ENCODE measurements around the gene CPE.
"Not testable (repeated sequence)": the region's sequence is repeated elsewhere in the genome, so short reads cannot be mapped to it uniquely, and the experiment has no call there.

The CPE gene

DNA sequence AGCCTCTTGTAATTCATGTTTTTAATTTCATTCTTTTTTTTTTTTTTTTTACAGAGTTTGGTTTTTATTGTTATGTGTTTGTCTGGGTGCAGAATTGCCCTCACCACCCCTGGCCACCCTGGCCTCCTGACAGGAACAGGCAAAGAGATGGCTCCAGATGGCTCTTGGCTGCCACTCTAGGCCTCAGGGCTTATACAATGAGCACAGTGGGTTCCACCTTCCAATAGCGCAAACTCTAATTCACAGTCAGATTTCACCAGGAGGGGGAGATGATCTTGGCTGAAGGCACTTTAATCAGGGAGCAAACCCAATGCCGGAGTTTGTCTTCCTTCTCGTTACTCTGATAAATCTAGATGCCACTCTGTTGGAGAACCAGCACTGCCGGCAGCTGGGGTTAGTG is 24.8 kb downstream of the CPE start:
- no peak for DNase-seq (ENCODE audit: low read depth in 2 of 2)

GRCh38 chr4:165404080-165404479 is 25.3 kb downstream of the CPE start:
- DNase-seq (ENCODE audit: low read depth in 2 of 2) = no peak

- DNase-seq (ENCODE audit: low read depth in 2 of 2) = no peak
Measured at GRCh38 chr4:165404696-165405095, 25.9 kb downstream of the CPE start.

GRCh38 chr4:165410214-165410613 is 31.4 kb downstream of the CPE start:
- DNase-seq (ENCODE audit: low read depth in 2 of 2) = no peak

GRCh38 chr4:165415910-165416309 is 37.1 kb downstream of the CPE start:
- DNase-seq (ENCODE audit: low read depth in 2 of 2) = no peak

DNA sequence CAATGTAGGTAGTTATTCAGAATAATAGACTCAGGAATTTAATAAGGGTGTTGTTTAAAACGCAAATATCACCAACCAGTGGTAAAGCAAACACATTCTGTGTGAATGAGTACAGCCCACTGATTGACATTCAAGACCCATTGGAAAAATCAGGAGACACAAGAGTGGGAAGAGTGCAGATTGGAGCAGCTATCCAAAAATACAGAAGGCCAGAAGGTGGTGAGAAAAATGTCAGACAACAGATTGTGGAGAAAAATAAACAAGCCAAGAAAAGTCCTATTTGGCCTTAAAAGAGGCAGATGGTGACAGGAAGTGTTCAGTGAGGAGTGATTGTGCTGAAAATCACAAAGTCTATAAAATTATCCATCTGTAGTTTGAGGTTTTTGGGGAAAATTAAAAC is 39.3 kb downstream of the CPE start:
- no peak for DNase-seq (ENCODE audit: low read depth in 2 of 2)

- DNase-seq (ENCODE audit: low read depth in 2 of 2) = no peak
Measured at GRCh38 chr4:165425629-165426028, 46.8 kb downstream of the CPE start.

DNA sequence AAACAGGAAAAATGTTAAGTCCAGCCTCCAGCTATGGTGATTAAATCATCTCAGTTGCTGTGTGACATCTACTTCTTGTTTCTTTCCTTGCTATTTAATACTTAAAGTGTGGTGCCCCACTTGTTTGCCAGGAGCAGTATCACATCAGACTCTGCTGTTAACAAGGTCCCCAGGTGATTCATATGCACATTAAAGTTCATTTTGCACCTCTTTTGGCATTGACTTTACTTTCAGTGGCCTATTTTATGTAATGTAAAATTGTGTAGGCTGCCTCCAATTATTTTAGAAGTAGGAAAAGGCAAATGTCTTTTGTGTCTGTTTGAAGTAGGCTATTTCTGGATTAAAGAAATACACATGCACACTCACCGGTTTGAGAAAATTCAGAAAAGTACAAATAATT is 47.5 kb downstream of the CPE start:
- no peak for DNase-seq (ENCODE audit: low read depth in 2 of 2)

DNA sequence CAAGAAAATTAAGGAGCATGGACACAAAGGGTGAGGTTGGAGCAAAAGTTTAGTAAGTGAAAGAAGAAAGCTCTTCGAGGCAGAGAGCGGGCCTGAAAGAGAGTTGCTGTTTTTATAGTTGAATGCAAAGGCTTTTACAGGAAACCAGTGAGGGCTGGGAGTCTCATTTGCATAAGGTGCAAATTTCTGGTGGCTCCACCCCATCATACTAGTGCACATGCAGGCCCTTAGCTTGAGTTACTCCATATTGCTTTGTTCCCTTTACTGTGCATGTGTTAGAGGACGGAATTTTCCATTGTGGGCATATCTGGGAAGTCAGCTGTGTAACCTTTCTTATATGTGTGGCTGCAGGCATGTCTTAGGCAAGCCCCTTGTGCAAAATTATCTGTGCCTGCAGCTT is 48.0 kb downstream of the CPE start:
- DNase-seq (ENCODE audit: low read depth in 2 of 2) = no peak

DNA sequence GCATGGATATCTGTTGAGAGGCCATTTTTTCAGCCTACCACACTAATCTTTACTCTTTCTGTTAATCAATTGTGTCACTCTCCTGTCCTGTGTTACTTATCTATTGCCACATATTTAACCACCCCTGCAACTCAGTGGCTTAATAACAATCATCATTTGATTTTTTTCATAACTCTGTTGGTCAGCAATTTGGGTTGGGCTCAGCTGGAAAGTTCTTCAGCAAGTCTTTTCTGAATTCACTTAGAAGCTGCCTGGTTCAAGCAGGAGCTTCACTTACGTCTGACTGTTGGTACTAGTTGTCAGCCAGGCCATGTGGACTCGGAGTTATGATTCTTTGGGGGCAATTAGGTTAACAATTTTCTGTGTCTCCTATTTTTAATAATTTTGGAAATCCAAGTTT is 50.1 kb downstream of the CPE start:
- DNase-seq (ENCODE audit: low read depth in 2 of 2) = no peak

DNA sequence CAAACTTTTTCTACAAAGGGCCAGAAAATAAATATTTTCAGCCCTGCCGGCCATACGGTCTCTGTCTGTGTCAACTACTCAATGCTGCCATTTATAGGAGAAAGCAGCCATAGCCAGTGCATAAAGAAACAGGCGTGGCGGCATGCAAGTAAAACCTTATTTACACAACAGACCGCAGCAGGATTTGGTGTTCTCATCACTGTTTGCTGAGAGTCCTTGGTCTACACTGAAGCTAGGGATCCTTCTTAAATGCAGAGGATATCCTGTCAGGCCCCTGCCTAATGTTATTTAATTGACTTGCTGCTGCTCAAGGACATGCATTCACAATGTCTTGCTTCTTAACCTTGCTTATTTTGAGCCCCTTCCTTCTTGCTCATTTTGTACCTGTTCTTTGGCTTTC is 54.7 kb downstream of the CPE start:
- DNase-seq (ENCODE audit: low read depth in 2 of 2) = no peak

DNA sequence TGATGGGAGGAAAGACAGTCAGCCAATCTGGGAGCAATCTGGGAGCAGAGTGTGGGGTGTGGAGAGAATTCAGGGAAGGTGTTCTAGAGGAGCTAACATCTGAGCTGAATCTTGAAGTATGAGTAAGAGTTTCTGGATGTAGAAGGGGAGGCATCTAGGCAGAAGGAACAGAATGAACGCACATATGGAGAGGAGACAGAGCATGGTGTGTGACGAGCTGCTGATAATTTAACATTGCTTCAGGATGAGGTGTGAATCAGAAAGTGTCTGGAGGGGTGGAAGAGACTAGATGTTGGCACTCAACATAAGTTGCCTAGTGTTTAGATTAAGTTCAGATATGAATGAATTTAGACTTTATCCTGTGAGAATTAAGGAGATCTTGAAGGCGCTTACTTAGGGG is 58.9 kb downstream of the CPE start:
- DNase-seq (ENCODE audit: low read depth in 2 of 2) = no peak

DNA sequence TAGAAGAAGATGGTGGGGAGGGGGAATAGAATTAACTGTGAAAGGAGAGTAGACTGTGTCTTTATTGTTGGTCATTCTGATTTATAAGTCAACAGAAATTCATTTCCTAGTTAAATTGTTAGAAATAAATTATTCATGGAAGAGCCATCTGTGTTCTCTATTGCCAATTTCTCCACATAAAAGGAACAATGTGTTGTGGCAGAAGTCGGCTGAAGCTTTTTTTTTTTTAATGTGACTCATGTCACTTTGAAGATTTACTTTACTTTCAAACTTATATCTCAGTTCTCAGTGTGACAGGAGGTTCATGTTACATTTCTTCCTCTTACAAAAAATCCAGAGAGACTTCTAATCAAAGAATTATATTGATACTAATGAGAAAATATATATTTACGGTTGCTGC is 60.5 kb downstream of the CPE start:
- DNase-seq (ENCODE audit: low read depth in 2 of 2) = no peak

GRCh38 chr4:165439981-165440380 is 61.2 kb downstream of the CPE start:
- no peak for DNase-seq (ENCODE audit: low read depth in 2 of 2)

DNA sequence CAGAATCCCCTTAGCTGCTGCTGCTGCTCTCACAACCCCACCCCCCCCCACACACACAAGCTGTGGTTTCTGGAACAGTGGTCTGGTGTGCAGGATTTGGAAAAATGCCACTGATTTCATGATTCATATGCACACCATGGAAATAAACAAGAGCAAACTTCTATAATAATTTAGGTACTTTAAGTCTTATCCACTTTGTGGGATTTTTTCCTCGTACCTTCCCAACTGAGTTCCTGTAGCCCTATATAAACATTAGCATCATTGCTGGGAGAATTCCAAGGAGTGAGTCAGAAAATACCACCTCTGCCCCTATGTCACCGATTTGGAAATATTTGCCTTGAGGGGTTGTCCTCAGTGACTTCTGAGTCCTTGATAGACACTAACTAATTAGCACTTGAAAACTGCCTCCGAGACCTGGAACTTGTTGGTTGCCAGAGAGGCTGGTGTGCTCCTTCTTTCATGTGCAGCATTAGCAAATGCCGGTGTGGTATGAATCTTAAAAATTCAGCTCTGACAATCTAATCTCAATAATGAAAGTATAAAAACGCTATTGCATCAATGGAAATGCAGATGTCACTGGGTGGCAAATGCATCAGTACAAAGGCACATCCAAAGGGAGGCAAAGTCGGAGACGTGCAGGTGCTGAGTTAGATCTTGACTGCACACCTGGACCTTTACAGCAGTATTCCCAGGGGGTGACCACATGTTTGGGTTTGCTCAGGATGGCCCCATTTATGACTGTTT is 61.8 kb downstream of the CPE start:
- DNase-seq (ENCODE audit: low read depth in 2 of 2) = no peak

GRCh38 chr4:165443276-165443675 is 64.5 kb downstream of the CPE start:
- no peak for DNase-seq (ENCODE audit: low read depth in 2 of 2)

DNA sequence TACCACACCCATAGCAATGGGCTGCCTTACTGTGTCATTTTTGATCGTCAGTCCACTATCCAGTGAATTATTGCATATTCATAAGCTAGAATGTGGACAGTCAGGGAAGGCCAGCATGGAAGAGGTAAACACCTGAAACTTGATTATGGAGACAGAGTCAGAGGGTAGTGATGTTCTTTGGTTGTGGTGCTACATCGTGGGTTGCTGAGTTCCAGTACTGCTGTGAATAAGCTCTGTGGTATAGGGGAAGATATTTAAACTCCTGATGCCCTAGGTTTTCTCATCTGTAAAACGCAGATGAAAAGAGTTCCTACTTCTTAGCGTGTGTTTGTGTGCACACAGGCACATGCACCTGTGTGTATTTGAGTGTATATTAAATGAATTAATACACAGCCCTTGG is 69.9 kb downstream of the CPE start:
- DNase-seq (ENCODE audit: low read depth in 2 of 2) = no peak

GRCh38 chr4:165449333-165449732 is 70.5 kb downstream of the CPE start:
- DNase-seq (ENCODE audit: low read depth in 2 of 2) = no peak

GRCh38 chr4:165450871-165451270 is 72.1 kb downstream of the CPE start:
- no peak for DNase-seq (ENCODE audit: low read depth in 2 of 2)

DNA sequence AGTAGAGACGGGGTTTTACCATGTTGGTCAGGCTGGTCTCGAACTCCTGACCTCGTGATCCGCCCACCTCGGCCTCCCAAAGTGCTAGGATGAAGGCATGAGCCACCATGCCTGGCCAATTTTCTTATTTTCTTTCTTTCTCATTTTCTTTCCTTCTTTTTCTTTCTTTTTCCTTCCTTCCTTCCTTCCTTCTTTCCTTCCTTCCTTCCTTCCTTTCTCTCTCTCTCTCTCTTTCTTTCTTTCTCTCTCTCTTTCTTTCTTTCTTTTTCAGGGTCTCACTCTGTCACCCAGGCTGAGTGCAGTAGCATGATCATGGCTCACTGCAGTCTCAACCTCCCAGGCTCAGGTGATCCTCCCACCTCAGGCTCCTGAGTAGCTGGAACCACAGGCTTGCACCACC is 74.3 kb downstream of the CPE start:
- DNase-seq (ENCODE audit: low read depth in 2 of 2) = not testable (repeated sequence)

- no peak for DNase-seq (ENCODE audit: low read depth in 2 of 2)
Measured at GRCh38 chr4:165454426-165454825, 75.6 kb downstream of the CPE start.

GRCh38 chr4:165457793-165458192 is 79.0 kb downstream of the CPE start:
- DNase-seq (ENCODE audit: low read depth in 2 of 2) = no peak

GRCh38 chr4:165458471-165458870 is 79.7 kb downstream of the CPE start:
- no peak for DNase-seq (ENCODE audit: low read depth in 2 of 2)

GRCh38 chr4:165461159-165461821 is 82.5 kb downstream of the CPE start:
- DNase-seq (ENCODE audit: low read depth in 2 of 2) = no peak

Measured in stimulated activated CD4-positive, alpha-beta T cell treated with anti-CD3 and anti-CD28 coated beads, Interleukin-1b, Interleukin-23, amount 100 ng/mL, for 4 hours (primary cell).